ENCODE data around the gene PLCL1.

DNA sequence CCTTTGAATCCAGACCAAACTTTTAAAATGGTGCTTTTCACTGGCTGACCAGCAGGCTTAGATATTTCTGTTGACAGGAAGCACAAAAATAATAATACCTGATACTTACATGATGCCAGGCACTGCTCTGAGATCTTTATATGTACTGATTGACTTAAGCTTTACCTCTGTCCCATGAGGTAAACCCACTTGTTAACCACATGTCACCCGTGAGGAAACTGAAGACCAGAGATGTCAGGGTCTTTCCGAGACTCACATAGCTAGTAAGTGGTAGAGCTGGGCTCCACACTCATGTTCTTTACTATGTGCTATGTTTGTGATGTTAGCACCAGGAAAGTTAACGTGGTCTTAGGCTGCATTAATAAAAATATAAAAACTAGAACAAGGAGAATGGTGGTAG is 297.7 kb downstream of the PLCL1 start:
- TF ChIP-seq, protein P1, sequence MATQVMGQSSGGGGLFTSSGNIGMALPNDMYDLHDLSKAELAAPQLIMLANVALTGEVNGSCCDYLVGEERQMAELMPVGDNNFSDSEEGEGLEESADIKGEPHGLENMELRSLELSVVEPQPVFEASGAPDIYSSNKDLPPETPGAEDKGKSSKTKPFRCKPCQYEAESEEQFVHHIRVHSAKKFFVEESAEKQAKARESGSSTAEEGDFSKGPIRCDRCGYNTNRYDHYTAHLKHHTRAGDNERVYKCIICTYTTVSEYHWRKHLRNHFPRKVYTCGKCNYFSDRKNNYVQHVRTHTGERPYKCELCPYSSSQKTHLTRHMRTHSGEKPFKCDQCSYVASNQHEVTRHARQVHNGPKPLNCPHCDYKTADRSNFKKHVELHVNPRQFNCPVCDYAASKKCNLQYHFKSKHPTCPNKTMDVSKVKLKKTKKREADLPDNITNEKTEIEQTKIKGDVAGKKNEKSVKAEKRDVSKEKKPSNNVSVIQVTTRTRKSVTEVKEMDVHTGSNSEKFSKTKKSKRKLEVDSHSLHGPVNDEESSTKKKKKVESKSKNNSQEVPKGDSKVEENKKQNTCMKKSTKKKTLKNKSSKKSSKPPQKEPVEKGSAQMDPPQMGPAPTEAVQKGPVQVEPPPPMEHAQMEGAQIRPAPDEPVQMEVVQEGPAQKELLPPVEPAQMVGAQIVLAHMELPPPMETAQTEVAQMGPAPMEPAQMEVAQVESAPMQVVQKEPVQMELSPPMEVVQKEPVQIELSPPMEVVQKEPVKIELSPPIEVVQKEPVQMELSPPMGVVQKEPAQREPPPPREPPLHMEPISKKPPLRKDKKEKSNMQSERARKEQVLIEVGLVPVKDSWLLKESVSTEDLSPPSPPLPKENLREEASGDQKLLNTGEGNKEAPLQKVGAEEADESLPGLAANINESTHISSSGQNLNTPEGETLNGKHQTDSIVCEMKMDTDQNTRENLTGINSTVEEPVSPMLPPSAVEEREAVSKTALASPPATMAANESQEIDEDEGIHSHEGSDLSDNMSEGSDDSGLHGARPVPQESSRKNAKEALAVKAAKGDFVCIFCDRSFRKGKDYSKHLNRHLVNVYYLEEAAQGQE (IDR thresholded peaks at IDR 0.05; ENCODE audit: insufficient replicate concordance, low read depth) = no peak
- TF ChIP-seq, protein P2, sequence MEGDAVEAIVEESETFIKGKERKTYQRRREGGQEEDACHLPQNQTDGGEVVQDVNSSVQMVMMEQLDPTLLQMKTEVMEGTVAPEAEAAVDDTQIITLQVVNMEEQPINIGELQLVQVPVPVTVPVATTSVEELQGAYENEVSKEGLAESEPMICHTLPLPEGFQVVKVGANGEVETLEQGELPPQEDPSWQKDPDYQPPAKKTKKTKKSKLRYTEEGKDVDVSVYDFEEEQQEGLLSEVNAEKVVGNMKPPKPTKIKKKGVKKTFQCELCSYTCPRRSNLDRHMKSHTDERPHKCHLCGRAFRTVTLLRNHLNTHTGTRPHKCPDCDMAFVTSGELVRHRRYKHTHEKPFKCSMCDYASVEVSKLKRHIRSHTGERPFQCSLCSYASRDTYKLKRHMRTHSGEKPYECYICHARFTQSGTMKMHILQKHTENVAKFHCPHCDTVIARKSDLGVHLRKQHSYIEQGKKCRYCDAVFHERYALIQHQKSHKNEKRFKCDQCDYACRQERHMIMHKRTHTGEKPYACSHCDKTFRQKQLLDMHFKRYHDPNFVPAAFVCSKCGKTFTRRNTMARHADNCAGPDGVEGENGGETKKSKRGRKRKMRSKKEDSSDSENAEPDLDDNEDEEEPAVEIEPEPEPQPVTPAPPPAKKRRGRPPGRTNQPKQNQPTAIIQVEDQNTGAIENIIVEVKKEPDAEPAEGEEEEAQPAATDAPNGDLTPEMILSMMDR (IDR thresholded peaks at IDR 0.05; ENCODE audit: insufficient read depth, low read length) = no peak

All from HL-60 (cell line).